K562 (cell line): ENCODE data around the gene MBNL1. TPM values are rescaled to one million over a fixed set of nuclear protein-coding genes. Genes with fewer than 3 reads are reported as not detected.

Source experiments
- ATAC-seq: fragments of 200-7000 bp; cut with Tn5 transposase; 3 replicates; pipeline ENCODE4 v1.9.1; 2020; ENCODE audit warnings: moderate library complexity
- BruUV-seq: library from RNA; stranded (reverse); fragments of 400-500 nt; replicated peaks from 2 replicates; lab custom pipeline; 2021; lab: Mats Ljungman, UMichigan
- CTCF ChIA-PET: fragments of 300-600 bp; formaldehyde crosslinking; extraction: SDS; loops from one replicate; lab custom pipeline; 2021; ENCODE audit warnings: low intra/inter-chr PET ratio; lab: Yijun Ruan, JAX
- POLR2A ChIA-PET: fragments of 300-600, 350-650 bp; sonication (Branson Sonifier 250); formaldehyde crosslinking; extraction: SDS; loops from one replicate; lab custom pipeline; 2021; ENCODE audit warnings: antibody characterized with exemption, inconsistent platforms; lab: Yijun Ruan, JAX
- DNase-seq, 4 experiments: peaks; one replicate each; pipeline versions ENCODE4 v3.0.0 to v3.0.0-alpha.2; 2011 to 2018; ENCODE audit warnings: low spot score in 3 of 4, mixed read lengths in 3 of 4; ENCODE audit errors: extremely low read depth in 1 of 4
- FAIRE-seq: peaks from 2 replicates; lab custom pipeline; 2011; peaks lifted over from hg19 to GRCh38; lab: Jason Lieb, UNC
- H2AFZ ChIP-seq: 2 replicates; pipeline ENCODE4 v1.6.0; 2011; ENCODE audit warnings: low read depth, low read length, control low read depth, inconsistent platforms
- H3K27ac ChIP-seq: fragments of 200-600 bp; 3 replicates; pipeline ENCODE4 v1.8.0; 2011; ENCODE audit warnings: low read depth, mild to moderate bottlenecking, control low read depth, inconsistent platforms, low read length, moderate library complexity, mixed read lengths; ENCODE audit errors: extremely low read depth
- H3K27me3 ChIP-seq, 2 experiments: fragments of 300-600 bp in 1 of 2; 2 replicates in 1 of 2; 3 replicates in 1 of 2; pipeline versions ENCODE4 v1.6.0 to v1.8.0; 2011; ENCODE audit warnings: inconsistent platforms in 2 of 2, low read length in 2 of 2, mild to moderate bottlenecking in 1 of 2, mixed read lengths in 1 of 2, moderate library complexity in 1 of 2; ENCODE audit not compliant: control insufficient read depth in 2 of 2, insufficient read depth in 2 of 2
- H3K36me3 ChIP-seq: fragments of 300-600 bp; 3 replicates; pipeline ENCODE4 v1.8.0; 2011; ENCODE audit warnings: mild to moderate bottlenecking, low read length, inconsistent platforms; ENCODE audit not compliant: control insufficient read depth, insufficient read depth
- H3K4me1 ChIP-seq, 2 experiments: fragments of 200-600 bp in 1 of 2; replicated peaks in 1 of 2; 2 replicates in 1 of 2; 3 replicates in 1 of 2; pipeline versions ENCODE4 v1.5.1 to v1.8.0; 2011; ENCODE audit warnings: inconsistent platforms in 2 of 2, low read length in 2 of 2, mild to moderate bottlenecking in 1 of 2, mixed read lengths in 1 of 2, moderate library complexity in 1 of 2; ENCODE audit not compliant: control insufficient read depth in 2 of 2, insufficient read depth in 2 of 2
- H3K4me2 ChIP-seq: 2 replicates; pipeline ENCODE4 v1.6.1; 2011; ENCODE audit warnings: low read length, control low read depth, inconsistent platforms, mixed read lengths; ENCODE audit not compliant: insufficient read depth
- H3K4me3 ChIP-seq: fragments of 200-600 bp; sonication (generic), shearing (Covaris generic); 2 replicates; pipeline ENCODE4 v1.5.1; 2016; ENCODE audit warnings: control low read depth, inconsistent platforms
- H3K79me2 ChIP-seq: fragments of 200-600 bp; 3 replicates; pipeline ENCODE4 v1.8.0; 2011; ENCODE audit warnings: low read length, inconsistent platforms; ENCODE audit not compliant: control insufficient read depth, insufficient read depth
- H3K9ac ChIP-seq, 2 experiments: 2 replicates each; pipeline versions ENCODE4 v1.6.0 to v1.6.1; 2011; ENCODE audit warnings: low read depth in 2 of 2, low read length in 2 of 2, control low read depth in 1 of 2, inconsistent platforms in 1 of 2, mild to moderate bottlenecking in 1 of 2, mixed read lengths in 1 of 2; ENCODE audit not compliant: insufficient read depth in 1 of 2
- H3K9me1 ChIP-seq: one replicate; pipeline ENCODE4 v1.6.0; 2011; ENCODE audit warnings: inconsistent platforms, mild to moderate bottlenecking, low read length, moderate library complexity; ENCODE audit not compliant: control insufficient read depth, insufficient read depth
- H3K9me3 ChIP-seq: replicated peaks from 2 replicates; pipeline ENCODE4 v1.5.1; 2011; ENCODE audit warnings: low read depth, low read length, inconsistent platforms; ENCODE audit not compliant: control insufficient read depth, insufficient read depth
- H4K20me1 ChIP-seq: replicated peaks from 2 replicates; pipeline ENCODE4 v1.6.1; 2011; ENCODE audit warnings: low read length, inconsistent platforms, mixed read lengths; ENCODE audit not compliant: control insufficient read depth, insufficient read depth
- E2F8 ChIP-seq: fragments of 450-650 bp; IDR thresholded peaks from 2 replicates; pipeline ENCODE4 v1.7.1; 2018; ENCODE audit warnings: mild to moderate bottlenecking, low read depth; ENCODE audit not compliant: partially characterized antibody
- GATAD2A ChIP-seq: fragments of 450-650 bp; IDR thresholded peaks from 2 replicates; pipeline ENCODE4 v1.6.1; 2017
- THRAP3 ChIP-seq: fragments of 450-650 bp; IDR thresholded peaks from 2 replicates; pipeline ENCODE4 v1.6.1; 2016; ENCODE audit warnings: mild to moderate bottlenecking, inconsistent platforms, borderline replicate concordance
- XRCC3 ChIP-seq: fragments of 450-650 bp; IDR thresholded peaks from 2 replicates; pipeline ENCODE4 v1.6.1; 2017; ENCODE audit warnings: mild to moderate bottlenecking, moderate library complexity
- ZC3H4 ChIP-seq: sonication (generic); formaldehyde crosslinking; IDR thresholded peaks from 2 replicates; pipeline ENCODE4 v1.9.0; 2021; ENCODE audit warnings: missing genetic modification reagents, borderline replicate concordance
- ZNF316 ChIP-seq: fragments of 450-650 bp; IDR thresholded peaks from 2 replicates; pipeline ENCODE4 v1.6.1; 2016
- WGBS: fragments of 100-300 bp; shearing (Covaris generic); methylation state at CpG from one replicate; pipeline ENCODE4 v1.1.6; 2016; ENCODE audit warnings: low coverage, mixed read lengths; ENCODE audit not compliant: insufficient coverage; ENCODE audit errors: missing lambda C conversion rate; 5-methylcytosine and 5-hydroxymethylcytosine counted together
- in situ Hi-C: fragments of 300-500 bp; cut with MboI; formaldehyde crosslinking; loops from 4 replicates; pipeline ENCODE4 v1.15.0; 2018; ENCODE audit warnings: inconsistent platforms, mixed read lengths
- intact Hi-C: fragments of 100-400 bp; cut with micrococcal nuclease; formaldehyde crosslinking; loops from 2 replicates; pipeline ENCODE4 v1.14.2; 2022
- polyA plus RNA-seq, 8 experiments: library from polyadenylated mRNA; depleted of rRNA in 4 of 8; stranded (reverse) in 5 of 8; unstranded in 3 of 8; fragments of >200 nt; fragmentation: Nextera tagmentation in 2 of 8; fragmentation: Illumina TruSeq in 1 of 8; extraction: Ambion mirVana in 2 of 8; extraction: Trizol in 1 of 8; gene quantifications; 2 replicates each; pipeline versions ENCODE4 v1.2.1 to v1.2.3, GENCODE V29; 2011 to 2014; ENCODE audit warnings: inconsistent platforms in 1 of 8, missing spikeins in 1 of 8
- total RNA-seq, 7 experiments: library from RNA; depleted of rRNA in 6 of 7; stranded (reverse); fragments of >200 nt in 6 of 7; fragmentation: Illumina TruSeq in 2 of 7; extraction: Trizol in 2 of 7; gene quantifications; 2 replicates each; pipeline versions ENCODE4 v1.2.1 to v1.2.3, GENCODE V29; 2011 to 2021; ENCODE audit warnings: low replicate concordance in 1 of 7
- TF ChIP-seq, protein P1 (sequence below): fragments of 450-650 bp; IDR thresholded peaks from 2 replicates; pipeline ENCODE4 v1.6.1; 2016; ENCODE audit warnings: antibody characterized with exemption
- TF ChIP-seq, protein P2 (sequence below): fragments of 450-650 bp; formaldehyde crosslinking; IDR thresholded peaks from 2 replicates; pipeline ENCODE4 v1.4.0; 2022; ENCODE audit warnings: missing genetic modification characterization
- TF ChIP-seq, protein P3 (sequence below): fragments of 450-650 bp; IDR thresholded peaks from 2 replicates; pipeline ENCODE4 v1.6.1; 2017; ENCODE audit warnings: antibody characterized with exemption, mild to moderate bottlenecking

The MBNL1 gene
- total and polyA plus RNA-seq, 9 of the 15 experiments (the other 6 are each of a cell fraction or from before 2014, with no cell fraction given) = 70.3 to 243 (median 220) TPM

- TF ChIP-seq, protein P1, sequence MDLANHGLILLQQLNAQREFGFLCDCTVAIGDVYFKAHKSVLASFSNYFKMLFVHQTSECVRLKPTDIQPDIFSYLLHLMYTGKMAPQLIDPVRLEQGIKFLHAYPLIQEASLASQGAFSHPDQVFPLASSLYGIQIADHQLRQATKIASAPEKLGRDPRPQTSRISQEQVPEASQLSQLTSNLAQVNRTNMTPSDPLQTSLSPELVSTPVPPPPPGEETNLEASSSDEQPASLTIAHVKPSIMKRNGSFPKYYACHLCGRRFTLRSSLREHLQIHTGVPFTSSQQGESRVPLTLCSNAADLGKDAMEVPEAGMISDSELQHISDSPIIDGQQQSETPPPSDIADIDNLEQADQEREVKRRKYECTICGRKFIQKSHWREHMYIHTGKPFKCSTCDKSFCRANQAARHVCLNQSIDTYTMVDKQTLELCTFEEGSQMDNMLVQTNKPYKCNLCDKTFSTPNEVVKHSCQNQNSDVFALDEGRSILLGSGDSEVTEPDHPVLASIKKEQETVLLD = peak; percentile 80
- TF ChIP-seq, protein P2, sequence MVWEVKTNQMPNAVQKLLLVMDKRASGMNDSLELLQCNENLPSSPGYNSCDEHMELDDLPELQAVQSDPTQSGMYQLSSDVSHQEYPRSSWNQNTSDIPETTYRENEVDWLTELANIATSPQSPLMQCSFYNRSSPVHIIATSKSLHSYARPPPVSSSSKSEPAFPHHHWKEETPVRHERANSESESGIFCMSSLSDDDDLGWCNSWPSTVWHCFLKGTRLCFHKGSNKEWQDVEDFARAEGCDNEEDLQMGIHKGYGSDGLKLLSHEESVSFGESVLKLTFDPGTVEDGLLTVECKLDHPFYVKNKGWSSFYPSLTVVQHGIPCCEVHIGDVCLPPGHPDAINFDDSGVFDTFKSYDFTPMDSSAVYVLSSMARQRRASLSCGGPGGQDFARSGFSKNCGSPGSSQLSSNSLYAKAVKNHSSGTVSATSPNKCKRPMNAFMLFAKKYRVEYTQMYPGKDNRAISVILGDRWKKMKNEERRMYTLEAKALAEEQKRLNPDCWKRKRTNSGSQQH = peak; percentile 63; the same call in 1 of the 2 replicates
- peak; percentile 47; the same call in 1 of the 2 replicates for TF ChIP-seq GATAD2A
- peak; percentile 50 for TF ChIP-seq ZNF316
- no peak for TF ChIP-seq XRCC3
Observed at GRCh38 chr3:152331018-152331541, 62.4 kb downstream of the MBNL1 start (continued).

DNA sequence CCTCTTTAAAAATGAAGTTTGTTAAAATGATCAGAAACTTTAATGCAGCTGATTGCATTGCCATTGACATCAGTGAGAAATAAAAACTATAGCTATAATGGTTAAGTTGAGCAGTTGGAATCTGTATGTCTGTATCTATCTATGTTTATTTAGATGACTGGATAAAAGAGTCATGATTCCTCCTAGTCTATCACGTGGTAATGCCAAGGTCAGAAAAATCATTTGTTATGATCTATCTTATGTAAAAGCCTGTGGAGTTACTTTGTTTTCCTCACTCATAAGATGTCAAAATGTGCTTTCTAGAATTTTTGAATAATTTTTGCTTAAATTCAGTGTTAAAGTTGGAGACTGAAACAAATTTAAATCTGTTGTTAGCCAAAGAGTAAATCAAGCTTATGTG is 63.3 kb downstream of the MBNL1 start:
- no peak for DNase-seq
- Histone ChIP-seq H3K27me3 (no peaks in the 10 kb centered on the region), H4K20me1 (peaks cover 8% of the 10 kb centered on the region; the same call in 1 of the 2 replicates), H3K27ac (peak overlapping the region; percentile 83; the same call in 2 of the 3 replicates), H3K4me3 (no peak overlapping the region), H3K9ac (0 out of 4 replicates have a peak overlapping the region, but pooled peaks of 1 of the 2 experiments have one; percentile 8), H3K36me3 (peaks cover 70% of the 10 kb centered on the region), H3K4me2 (no peak overlapping the region), H3K9me3 (no peaks in the 10 kb centered on the region), H2AFZ (no peak overlapping the region), H3K79me2 (peaks cover 99% of the 10 kb centered on the region), H3K9me1 (no peaks in the 10 kb centered on the region), H3K4me1 (peaks cover 19 to 26% of the 10 kb centered on the region in 2 experiments)
- WGBS = 5% methylated on average over 1 of the region's 1 CpG
- no peak for FAIRE-seq
- no TSS peak for BruUV-seq
- in situ Hi-C loops (no loop called here), intact Hi-C loops (no loop called here)
- ChIA-PET POLR2A (interaction anchor here (1.2 to 1.8 kb wide), 2 partner anchors 8 to 14 kb away, joined by 3 to 5 read pairs; no protein-coding TSS in a partner anchor), CTCF (interaction anchor here (0.8 kb wide), 1 partner anchor 14 kb away, joined by 3 read pairs; no protein-coding TSS in a partner anchor)
- no peak for ATAC-seq
- TF ChIP-seq THRAP3 = 0 out of 2 replicates have a peak, but pooled peaks have one; percentile 0
- no peak for TF ChIP-seq E2F8
- TF ChIP-seq, protein P3, sequence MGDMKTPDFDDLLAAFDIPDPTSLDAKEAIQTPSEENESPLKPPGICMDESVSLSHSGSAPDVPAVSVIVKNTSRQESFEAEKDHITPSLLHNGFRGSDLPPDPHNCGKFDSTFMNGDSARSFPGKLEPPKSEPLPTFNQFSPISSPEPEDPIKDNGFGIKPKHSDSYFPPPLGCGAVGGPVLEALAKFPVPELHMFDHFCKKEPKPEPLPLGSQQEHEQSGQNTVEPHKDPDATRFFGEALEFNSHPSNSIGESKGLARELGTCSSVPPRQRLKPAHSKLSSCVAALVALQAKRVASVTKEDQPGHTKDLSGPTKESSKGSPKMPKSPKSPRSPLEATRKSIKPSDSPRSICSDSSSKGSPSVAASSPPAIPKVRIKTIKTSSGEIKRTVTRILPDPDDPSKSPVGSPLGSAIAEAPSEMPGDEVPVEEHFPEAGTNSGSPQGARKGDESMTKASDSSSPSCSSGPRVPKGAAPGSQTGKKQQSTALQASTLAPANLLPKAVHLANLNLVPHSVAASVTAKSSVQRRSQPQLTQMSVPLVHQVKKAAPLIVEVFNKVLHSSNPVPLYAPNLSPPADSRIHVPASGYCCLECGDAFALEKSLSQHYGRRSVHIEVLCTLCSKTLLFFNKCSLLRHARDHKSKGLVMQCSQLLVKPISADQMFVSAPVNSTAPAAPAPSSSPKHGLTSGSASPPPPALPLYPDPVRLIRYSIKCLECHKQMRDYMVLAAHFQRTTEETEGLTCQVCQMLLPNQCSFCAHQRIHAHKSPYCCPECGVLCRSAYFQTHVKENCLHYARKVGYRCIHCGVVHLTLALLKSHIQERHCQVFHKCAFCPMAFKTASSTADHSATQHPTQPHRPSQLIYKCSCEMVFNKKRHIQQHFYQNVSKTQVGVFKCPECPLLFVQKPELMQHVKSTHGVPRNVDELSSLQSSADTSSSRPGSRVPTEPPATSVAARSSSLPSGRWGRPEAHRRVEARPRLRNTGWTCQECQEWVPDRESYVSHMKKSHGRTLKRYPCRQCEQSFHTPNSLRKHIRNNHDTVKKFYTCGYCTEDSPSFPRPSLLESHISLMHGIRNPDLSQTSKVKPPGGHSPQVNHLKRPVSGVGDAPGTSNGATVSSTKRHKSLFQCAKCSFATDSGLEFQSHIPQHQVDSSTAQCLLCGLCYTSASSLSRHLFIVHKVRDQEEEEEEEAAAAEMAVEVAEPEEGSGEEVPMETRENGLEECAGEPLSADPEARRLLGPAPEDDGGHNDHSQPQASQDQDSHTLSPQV = peak; percentile 37; the same call in 1 of the 2 replicates
- TF ChIP-seq ZC3H4 (CRISPR knock-in tag) = no peak
